HepG2 (cell line): ENCODE measurements around the gene SGO1. TPM values are rescaled to one million over a fixed set of nuclear protein-coding genes. Genes with fewer than 3 reads are reported as not detected.
"Not testable (repeated sequence)": the region's sequence is repeated elsewhere in the genome, so short reads cannot be mapped to it uniquely, and the experiment has no call there.

Source experiments
- ATAC-seq: fragments of 200-7000 bp; cut with Tn5 transposase; 3 replicates; pipeline ENCODE4 v1.9.1; 2020; ENCODE audit warnings: mild to moderate bottlenecking, moderate library complexity
- BruUV-seq: library from RNA; stranded (reverse); fragments of 400-500 nt; replicated peaks from 2 replicates; lab custom pipeline; 2021; lab: Mats Ljungman, UMichigan
- CTCF ChIA-PET: fragments of 300-600 bp; formaldehyde crosslinking; extraction: SDS; loops from one replicate; lab custom pipeline; 2021; ENCODE audit warnings: low total read pairs, inconsistent platforms, low intra/inter-chr PET ratio; lab: Yijun Ruan, JAX
- POLR2A ChIA-PET: fragments of 350-600 bp; sonication (Branson Sonifier 250); formaldehyde crosslinking; loops from one replicate; lab custom pipeline; 2020; ENCODE audit warnings: antibody characterized with exemption, inconsistent platforms; lab: Yijun Ruan, JAX
- DNase-seq: peaks from one replicate; pipeline ENCODE4 v3.0.0-alpha.2; 2015; ENCODE audit warnings: low spot score
- FAIRE-seq: peaks from 3 replicates; lab custom pipeline; 2011; peaks lifted over from hg19 to GRCh38; lab: Jason Lieb, UNC
- H2AFZ ChIP-seq: one replicate; pipeline ENCODE4 v1.6.1; 2011; ENCODE audit warnings: low read length, inconsistent platforms
- H3K27ac ChIP-seq: fragments of 300-600 bp; 3 replicates; pipeline ENCODE4 v1.8.0; 2011; ENCODE audit warnings: mixed run types, mild to moderate bottlenecking, mixed read lengths, low read length, inconsistent platforms; ENCODE audit not compliant: insufficient read depth; ENCODE audit errors: extremely low read length
- H3K27me3 ChIP-seq, 2 experiments: fragments of 200-600 bp in 1 of 2; 2 replicates in 1 of 2; 3 replicates in 1 of 2; pipeline versions ENCODE4 v1.6.0 to v1.8.0; 2011; ENCODE audit warnings: low read length in 2 of 2, mild to moderate bottlenecking in 2 of 2, moderate library complexity in 2 of 2, inconsistent platforms in 1 of 2; ENCODE audit not compliant: insufficient read depth in 2 of 2, control insufficient read depth in 1 of 2
- H3K36me3 ChIP-seq, 2 experiments: fragments of 200-600 bp in 1 of 2; replicated peaks in 1 of 2; 2 replicates in 1 of 2; 3 replicates in 1 of 2; pipeline versions ENCODE4 v1.5.1 to v1.8.0; 2011; ENCODE audit warnings: low read length in 2 of 2, inconsistent platforms in 1 of 2; ENCODE audit not compliant: insufficient read depth in 2 of 2, control insufficient read depth in 1 of 2
- H3K4me1 ChIP-seq: 2 replicates; pipeline ENCODE4 v1.5.1; 2012; ENCODE audit warnings: low read length, inconsistent platforms; ENCODE audit not compliant: insufficient read depth
- H3K4me2 ChIP-seq: 2 replicates; pipeline ENCODE4 v1.6.0; 2011; ENCODE audit warnings: low read depth, low read length, inconsistent platforms
- H3K4me3 ChIP-seq, 3 experiments: fragments of 200-600 bp in 1 of 3; sonication (generic), shearing (Covaris generic) in 1 of 3; replicated peaks in 1 of 3; 2 replicates each; pipeline ENCODE4 v1.5.1; 2011 to 2016; ENCODE audit warnings: low read length in 3 of 3, inconsistent platforms in 2 of 3, low read depth in 2 of 3, mild to moderate bottlenecking in 2 of 3, control low read depth in 1 of 3, mixed read lengths in 1 of 3; ENCODE audit not compliant: insufficient read depth in 1 of 3
- H3K79me2 ChIP-seq: one replicate; pipeline ENCODE4 v1.6.1; 2011; ENCODE audit warnings: low read length, inconsistent platforms; ENCODE audit not compliant: insufficient read depth
- H3K9ac ChIP-seq: 2 replicates; pipeline ENCODE4 v1.6.0; 2011; ENCODE audit warnings: mild to moderate bottlenecking, low read depth, low read length, inconsistent platforms; ENCODE audit not compliant: insufficient read depth
- H3K9me3 ChIP-seq: 2 replicates; pipeline ENCODE4 v1.5.1; 2012; ENCODE audit warnings: mild to moderate bottlenecking, low read length
- H4K20me1 ChIP-seq: 2 replicates; pipeline ENCODE4 v1.6.0; 2011; ENCODE audit warnings: inconsistent platforms, mild to moderate bottlenecking, low read length, moderate library complexity; ENCODE audit not compliant: insufficient read depth
- HNRNPH1 ChIP-seq: fragments of 200-400 bp; formaldehyde crosslinking; optimal IDR thresholded peaks from 2 replicates; pipeline ENCODE3; 2017; ENCODE audit warnings: mild to moderate bottlenecking, low read depth, low read length
- MEF2D ChIP-seq: sonication (generic); formaldehyde crosslinking; IDR thresholded peaks from 2 replicates; pipeline ENCODE4 v1.5.1; 2020; ENCODE audit warnings: mild to moderate bottlenecking, missing genetic modification reagents
- NFIC ChIP-seq: IDR thresholded peaks from 2 replicates; pipeline ENCODE4 v1.6.1; 2012; ENCODE audit warnings: mild to moderate bottlenecking, low read length, inconsistent platforms
- PAF1 ChIP-seq: IDR thresholded peaks from 2 replicates; pipeline ENCODE4 v1.6.1; 2016; ENCODE audit warnings: missing genetic modification reagents, missing compliant biosample characterization
- RARG ChIP-seq: sonication (generic); formaldehyde crosslinking; IDR thresholded peaks from 2 replicates; pipeline ENCODE4 v1.4.0; 2020; ENCODE audit warnings: low read depth, mild to moderate bottlenecking, missing genetic modification reagents
- SIX1 ChIP-seq: sonication (generic); formaldehyde crosslinking; IDR thresholded peaks from 2 replicates; pipeline ENCODE4 v1.4.0; 2020; ENCODE audit warnings: missing genetic modification reagents, borderline replicate concordance
- TBL1XR1 ChIP-seq: fragments of 150-350 bp; IDR thresholded peaks from 2 replicates; pipeline ENCODE4 v1.6.1; 2014; ENCODE audit warnings: borderline replicate concordance, low read length; ENCODE audit not compliant: partially characterized antibody
- TMF1 ChIP-seq: sonication (generic); formaldehyde crosslinking; IDR thresholded peaks from 2 replicates; pipeline ENCODE4 v1.8.1; 2022; ENCODE audit warnings: low read depth, missing genetic modification reagents
- ZNF143 ChIP-seq: sonication (generic); formaldehyde crosslinking; IDR thresholded peaks from 2 replicates; pipeline ENCODE4 v1.4.0; 2020; ENCODE audit warnings: missing genetic modification reagents
- ZNF577 ChIP-seq: sonication (generic); formaldehyde crosslinking; IDR thresholded peaks from 2 replicates; pipeline ENCODE4 v1.4.0; 2020; ENCODE audit warnings: mild to moderate bottlenecking, low read depth, missing genetic modification reagents, borderline replicate concordance
- ZNF644 ChIP-seq: IDR thresholded peaks from 2 replicates; pipeline ENCODE4 v1.6.1; 2016; ENCODE audit warnings: low read depth
- WGBS: methylation state at CpG from one replicate; pipeline ENCODE4 v1.1.6; 2017; ENCODE audit warnings: low lambda C conversion rate; 5-methylcytosine and 5-hydroxymethylcytosine counted together
- in situ Hi-C: cut with HindIII; loops from 2 replicates; pipeline ENCODE4 v1.10.0; 2017; ENCODE audit warnings: low pct_unique_long_range_greater_than_20kb; ENCODE audit not compliant: extremely low pct_ligation_motif_present
- intact Hi-C: fragments of 100-400 bp; cut with micrococcal nuclease; formaldehyde crosslinking; loops from one replicate; pipeline ENCODE4 v1.10.0; 2022; ENCODE audit not compliant: unreplicated experiment
- polyA plus RNA-seq, 8 experiments: library from polyadenylated mRNA; depleted of rRNA in 3 of 8; stranded (reverse) in 7 of 8; unstranded in 1 of 8; fragments of >200 nt; fragmentation: Illumina TruSeq in 4 of 8; extraction: Trizol in 4 of 8; gene quantifications; 2 replicates each; pipeline versions ENCODE4 v1.2.1 to v1.2.3, GENCODE V29; 2011 to 2016; ENCODE audit warnings: low read depth in 4 of 8, missing spikeins in 1 of 8, mixed read lengths in 1 of 8; ENCODE audit not compliant: insufficient read depth in 1 of 8
- total RNA-seq, 5 experiments: library from RNA; depleted of rRNA; stranded (reverse); fragments of >200 nt; fragmentation: Illumina TruSeq; extraction: Trizol; gene quantifications; 2 replicates each; pipeline ENCODE4 v1.2.3, GENCODE V29; 2016; ENCODE audit warnings: low read depth in 1 of 5
- TF ChIP-seq, protein P1 (sequence below): sonication (generic); formaldehyde crosslinking; IDR thresholded peaks from 2 replicates; pipeline ENCODE4 v1.4.0; 2020; ENCODE audit warnings: missing genetic modification reagents, borderline replicate concordance
- TF ChIP-seq, protein P2 (sequence below): sonication (generic); formaldehyde crosslinking; IDR thresholded peaks from 2 replicates; pipeline ENCODE4 v1.8.0; 2022; ENCODE audit warnings: mild to moderate bottlenecking, missing genetic modification reagents
- TF ChIP-seq, protein P3 (sequence below): sonication (generic); formaldehyde crosslinking; IDR thresholded peaks from 2 replicates; pipeline ENCODE4 v1.4.0; 2020; ENCODE audit warnings: missing genetic modification reagents
- TF ChIP-seq, protein P4 (sequence below): IDR thresholded peaks from 2 replicates; pipeline ENCODE4 v1.6.1; 2016; ENCODE audit warnings: low read depth

SGO1 gene
- total and polyA plus RNA-seq, 2 of the 13 experiments (the other 11 are each of a cell fraction or from before 2014, with no cell fraction given): 2.1 to 16.1 TPM

DNA sequence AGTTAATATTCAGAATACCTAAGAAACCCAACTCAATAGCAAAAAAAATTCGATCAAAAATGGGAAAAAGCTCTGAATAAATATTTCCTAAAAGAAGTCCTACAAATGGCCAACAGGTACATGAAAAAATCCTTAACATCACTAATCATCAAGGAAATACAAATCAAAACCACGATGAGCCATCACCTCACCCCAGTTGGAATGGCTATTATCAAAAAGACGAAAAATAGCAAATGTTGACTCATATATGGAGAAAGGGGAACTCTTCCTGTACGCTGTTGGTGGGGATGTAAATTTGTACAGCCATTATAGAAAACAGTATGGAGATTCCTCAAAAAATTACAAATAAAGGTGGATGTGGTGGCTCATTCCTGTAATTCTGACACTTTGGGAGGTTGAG, 29.6 kb upstream of the SGO1 start (continued):
- TF ChIP-seq, protein P1, sequence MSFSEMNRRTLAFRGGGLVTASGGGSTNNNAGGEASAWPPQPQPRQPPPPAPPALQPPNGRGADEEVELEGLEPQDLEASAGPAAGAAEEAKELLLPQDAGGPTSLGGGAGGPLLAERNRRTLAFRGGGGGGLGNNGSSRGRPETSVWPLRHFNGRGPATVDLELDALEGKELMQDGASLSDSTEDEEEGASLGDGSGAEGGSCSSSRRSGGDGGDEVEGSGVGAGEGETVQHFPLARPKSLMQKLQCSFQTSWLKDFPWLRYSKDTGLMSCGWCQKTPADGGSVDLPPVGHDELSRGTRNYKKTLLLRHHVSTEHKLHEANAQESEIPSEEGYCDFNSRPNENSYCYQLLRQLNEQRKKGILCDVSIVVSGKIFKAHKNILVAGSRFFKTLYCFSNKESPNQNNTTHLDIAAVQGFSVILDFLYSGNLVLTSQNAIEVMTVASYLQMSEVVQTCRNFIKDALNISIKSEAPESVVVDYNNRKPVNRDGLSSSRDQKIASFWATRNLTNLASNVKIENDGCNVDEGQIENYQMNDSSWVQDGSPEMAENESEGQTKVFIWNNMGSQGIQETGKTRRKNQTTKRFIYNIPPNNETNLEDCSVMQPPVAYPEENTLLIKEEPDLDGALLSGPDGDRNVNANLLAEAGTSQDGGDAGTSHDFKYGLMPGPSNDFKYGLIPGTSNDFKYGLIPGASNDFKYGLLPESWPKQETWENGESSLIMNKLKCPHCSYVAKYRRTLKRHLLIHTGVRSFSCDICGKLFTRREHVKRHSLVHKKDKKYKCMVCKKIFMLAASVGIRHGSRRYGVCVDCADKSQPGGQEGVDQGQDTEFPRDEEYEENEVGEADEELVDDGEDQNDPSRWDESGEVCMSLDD (CRISPR knock-in tag): no peak
- TF ChIP-seq MEF2D (no peak), ZNF577 (CRISPR knock-in tag) (no peak), PAF1 (CRISPR knock-in tag) (no peak), RARG (CRISPR knock-in tag) (no peak), TMF1 (no peak), TBL1XR1 (no peak), ZNF644 (CRISPR knock-in tag) (no peak), HNRNPH1 (no peak), NFIC (no peak), ZNF143 (CRISPR knock-in tag) (no peak), SIX1 (CRISPR knock-in tag) (no peak)
- TF ChIP-seq, protein P2, sequence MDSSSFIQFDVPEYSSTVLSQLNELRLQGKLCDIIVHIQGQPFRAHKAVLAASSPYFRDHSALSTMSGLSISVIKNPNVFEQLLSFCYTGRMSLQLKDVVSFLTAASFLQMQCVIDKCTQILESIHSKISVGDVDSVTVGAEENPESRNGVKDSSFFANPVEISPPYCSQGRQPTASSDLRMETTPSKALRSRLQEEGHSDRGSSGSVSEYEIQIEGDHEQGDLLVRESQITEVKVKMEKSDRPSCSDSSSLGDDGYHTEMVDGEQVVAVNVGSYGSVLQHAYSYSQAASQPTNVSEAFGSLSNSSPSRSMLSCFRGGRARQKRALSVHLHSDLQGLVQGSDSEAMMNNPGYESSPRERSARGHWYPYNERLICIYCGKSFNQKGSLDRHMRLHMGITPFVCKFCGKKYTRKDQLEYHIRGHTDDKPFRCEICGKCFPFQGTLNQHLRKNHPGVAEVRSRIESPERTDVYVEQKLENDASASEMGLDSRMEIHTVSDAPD (CRISPR knock-in tag): no peak
- TF ChIP-seq, protein P3, sequence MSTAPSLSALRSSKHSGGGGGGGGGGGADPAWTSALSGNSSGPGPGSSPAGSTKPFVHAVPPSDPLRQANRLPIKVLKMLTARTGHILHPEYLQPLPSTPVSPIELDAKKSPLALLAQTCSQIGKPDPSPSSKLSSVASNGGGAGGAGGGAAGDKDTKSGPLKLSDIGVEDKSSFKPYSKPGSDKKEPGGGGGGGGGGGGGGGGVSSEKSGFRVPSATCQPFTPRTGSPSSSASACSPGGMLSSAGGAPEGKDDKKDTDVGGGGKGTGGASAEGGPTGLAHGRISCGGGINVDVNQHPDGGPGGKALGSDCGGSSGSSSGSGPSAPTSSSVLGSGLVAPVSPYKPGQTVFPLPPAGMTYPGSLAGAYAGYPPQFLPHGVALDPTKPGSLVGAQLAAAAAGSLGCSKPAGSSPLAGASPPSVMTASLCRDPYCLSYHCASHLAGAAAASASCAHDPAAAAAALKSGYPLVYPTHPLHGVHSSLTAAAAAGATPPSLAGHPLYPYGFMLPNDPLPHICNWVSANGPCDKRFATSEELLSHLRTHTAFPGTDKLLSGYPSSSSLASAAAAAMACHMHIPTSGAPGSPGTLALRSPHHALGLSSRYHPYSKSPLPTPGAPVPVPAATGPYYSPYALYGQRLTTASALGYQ (CRISPR knock-in tag): no peak
- TF ChIP-seq, protein P4, sequence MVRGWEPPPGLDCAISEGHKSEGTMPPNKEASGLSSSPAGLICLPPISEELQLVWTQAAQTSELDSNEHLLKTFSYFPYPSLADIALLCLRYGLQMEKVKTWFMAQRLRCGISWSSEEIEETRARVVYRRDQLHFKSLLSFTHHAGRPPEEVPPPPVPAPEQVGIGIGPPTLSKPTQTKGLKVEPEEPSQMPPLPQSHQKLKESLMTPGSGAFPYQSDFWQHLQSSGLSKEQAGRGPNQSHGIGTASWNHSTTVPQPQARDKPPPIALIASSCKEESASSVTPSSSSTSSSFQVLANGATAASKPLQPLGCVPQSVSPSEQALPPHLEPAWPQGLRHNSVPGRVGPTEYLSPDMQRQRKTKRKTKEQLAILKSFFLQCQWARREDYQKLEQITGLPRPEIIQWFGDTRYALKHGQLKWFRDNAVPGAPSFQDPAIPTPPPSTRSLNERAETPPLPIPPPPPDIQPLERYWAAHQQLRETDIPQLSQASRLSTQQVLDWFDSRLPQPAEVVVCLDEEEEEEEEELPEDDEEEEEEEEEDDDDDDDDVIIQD: no peak

DNA sequence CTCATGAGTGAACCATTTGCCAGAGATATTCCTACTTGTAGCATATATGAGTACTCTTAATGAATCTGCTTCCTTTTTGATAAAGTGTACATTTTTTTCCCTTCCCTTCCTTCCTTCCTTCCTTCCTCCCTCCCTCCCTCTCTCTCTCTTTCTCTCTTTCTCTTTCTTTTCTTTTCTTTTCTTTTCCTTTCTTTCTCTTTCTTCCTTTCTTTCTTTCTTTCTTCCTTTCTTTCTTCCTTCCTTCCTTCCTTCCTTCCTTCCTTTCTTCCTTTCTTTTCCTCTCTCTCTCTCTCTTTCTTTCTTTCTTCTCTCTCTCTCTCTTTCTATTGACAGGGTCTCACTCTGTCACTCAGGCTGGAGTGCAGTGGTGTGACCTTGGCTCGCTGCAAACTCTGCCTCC, 27.5 kb upstream of the SGO1 start:
- H4K20me1 ChIP-seq, BruUV-seq, H3K27ac ChIP-seq, H3K4me3 ChIP-seq, in situ Hi-C loops, H3K9me3 ChIP-seq, H2AFZ ChIP-seq, DNase-seq, ATAC-seq, H3K79me2 ChIP-seq, H3K27me3 ChIP-seq, FAIRE-seq, intact Hi-C loops, H3K36me3 ChIP-seq, POLR2A ChIA-PET, H3K4me2 ChIP-seq, H3K9ac ChIP-seq, CTCF ChIA-PET, H3K4me1 ChIP-seq: not testable (repeated sequence)
- 9% methylated on average over 1 of the region's 1 CpG for WGBS
